Measurements from ENCODE around the gene UQCC5. TPM values are rescaled to one million over a fixed set of nuclear protein-coding genes. Genes with fewer than 3 reads are reported as not detected.

UQCC5 gene
- total RNA-seq, 4 donors from 2014 or later: 1.3 to 60.6 (median 7.0) TPM

DNA sequence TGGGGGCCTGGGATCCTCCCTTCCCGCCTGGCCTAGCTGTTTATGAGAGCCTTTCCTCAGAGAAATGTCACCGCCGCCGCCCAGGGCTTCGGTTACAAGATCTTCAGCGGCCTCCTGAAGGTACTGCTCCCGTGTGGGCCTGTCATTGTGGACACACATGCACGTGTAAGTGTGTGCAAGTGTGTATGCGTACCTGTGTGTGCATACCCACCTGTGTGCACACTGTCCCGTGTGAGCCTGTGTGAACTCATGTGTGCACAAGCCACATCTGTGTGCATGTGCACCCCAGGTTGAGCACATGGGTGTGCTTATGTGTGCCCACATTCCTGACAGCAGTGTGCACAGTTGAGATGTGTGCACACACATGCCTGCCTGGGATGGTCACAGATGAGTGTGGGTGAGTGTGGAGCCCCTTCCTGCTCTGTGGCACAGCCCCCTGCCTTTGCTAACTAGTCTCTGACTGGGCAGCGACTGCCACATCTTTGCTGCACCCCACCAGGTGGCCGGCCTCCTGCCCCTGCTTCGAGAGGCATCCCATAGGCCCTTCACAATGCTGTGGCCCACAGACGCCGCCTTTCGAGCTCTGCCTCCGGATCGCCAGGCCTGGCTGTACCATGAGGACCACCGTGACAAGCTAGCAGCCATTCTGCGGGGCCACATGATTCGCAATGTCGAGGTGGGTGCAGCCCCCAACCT, 16.8 kb upstream of the UQCC5 start:
- TF ChIP-seq POLR2A (IDR thresholded peaks at IDR 0.05; ENCODE audit: low read depth) (no peak), EP300 (IDR thresholded peaks at IDR 0.05) (no peak), POLR2AphosphoS5 (IDR thresholded peaks at IDR 0.05) (no peak)
- TF ChIP-seq, protein P1, sequence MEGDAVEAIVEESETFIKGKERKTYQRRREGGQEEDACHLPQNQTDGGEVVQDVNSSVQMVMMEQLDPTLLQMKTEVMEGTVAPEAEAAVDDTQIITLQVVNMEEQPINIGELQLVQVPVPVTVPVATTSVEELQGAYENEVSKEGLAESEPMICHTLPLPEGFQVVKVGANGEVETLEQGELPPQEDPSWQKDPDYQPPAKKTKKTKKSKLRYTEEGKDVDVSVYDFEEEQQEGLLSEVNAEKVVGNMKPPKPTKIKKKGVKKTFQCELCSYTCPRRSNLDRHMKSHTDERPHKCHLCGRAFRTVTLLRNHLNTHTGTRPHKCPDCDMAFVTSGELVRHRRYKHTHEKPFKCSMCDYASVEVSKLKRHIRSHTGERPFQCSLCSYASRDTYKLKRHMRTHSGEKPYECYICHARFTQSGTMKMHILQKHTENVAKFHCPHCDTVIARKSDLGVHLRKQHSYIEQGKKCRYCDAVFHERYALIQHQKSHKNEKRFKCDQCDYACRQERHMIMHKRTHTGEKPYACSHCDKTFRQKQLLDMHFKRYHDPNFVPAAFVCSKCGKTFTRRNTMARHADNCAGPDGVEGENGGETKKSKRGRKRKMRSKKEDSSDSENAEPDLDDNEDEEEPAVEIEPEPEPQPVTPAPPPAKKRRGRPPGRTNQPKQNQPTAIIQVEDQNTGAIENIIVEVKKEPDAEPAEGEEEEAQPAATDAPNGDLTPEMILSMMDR (IDR thresholded peaks at IDR 0.05): no peak
- Histone ChIP-seq H3K27me3 (no peaks in the 10 kb centered on the region), H3K27ac (replicated peaks in 1 of 4) (no peak overlapping the region), H3K36me3 (peaks cover 0 to 79% (median 51%) of the 10 kb centered on the region in 4 donors), H3K9me3 (no peaks in the 10 kb centered on the region), H3K4me1 (peaks cover 3 to 17% (median 14%) of the 10 kb centered on the region in 4 donors), H3K4me3 (no peak overlapping the region)
- no peak for DNase-seq (ENCODE audit: extremely low spot score)
- 93% methylated on average over 12 of the region's 22 CpGs for WGBS
- intact Hi-C loops (cut with DNase I): no loop called here

DNA sequence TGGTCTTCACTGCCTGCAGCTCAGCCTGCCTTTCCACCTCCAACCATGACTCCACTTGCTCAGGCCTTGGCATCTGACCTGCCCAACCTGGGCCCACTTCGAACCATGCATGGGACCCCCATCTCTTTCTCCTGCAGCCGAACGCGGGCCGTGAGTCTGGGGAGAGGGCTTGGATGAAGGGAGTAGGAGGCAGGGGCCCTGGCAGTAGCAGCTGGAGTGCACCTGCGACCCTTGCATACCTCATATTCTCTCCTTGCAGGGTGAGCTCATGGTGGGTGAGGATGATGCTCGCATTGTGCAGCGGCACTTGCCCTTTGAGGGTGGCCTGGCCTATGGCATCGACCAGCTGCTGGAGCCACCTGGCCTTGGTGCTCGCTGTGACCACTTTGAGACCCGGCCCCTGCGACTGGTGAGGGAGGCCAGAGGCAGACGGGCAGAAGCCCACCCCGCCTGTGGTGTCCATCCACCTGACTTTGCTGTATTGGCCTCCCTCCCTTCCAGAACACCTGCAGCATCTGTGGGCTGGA, 16.2 kb upstream of the UQCC5 start:
- no peak for TF ChIP-seq POLR2AphosphoS5 (IDR thresholded peaks at IDR 0.05)
- Histone ChIP-seq H3K27ac (replicated peaks in 1 of 4) (no peak overlapping the region), H3K27me3 (no peaks in the 10 kb centered on the region), H3K36me3 (peaks cover 0 to 79% (median 54%) of the 10 kb centered on the region in 4 donors), H3K4me3 (no peak overlapping the region), H3K4me1 (peaks cover 9 to 23% (median 19%) of the 10 kb centered on the region in 4 donors), H3K9me3 (no peaks in the 10 kb centered on the region)
- 93% methylated on average over 6 of the region's 14 CpGs for WGBS
- DNase-seq (ENCODE audit: extremely low spot score): no peak
- intact Hi-C loops (cut with DNase I): no loop called here

DNA sequence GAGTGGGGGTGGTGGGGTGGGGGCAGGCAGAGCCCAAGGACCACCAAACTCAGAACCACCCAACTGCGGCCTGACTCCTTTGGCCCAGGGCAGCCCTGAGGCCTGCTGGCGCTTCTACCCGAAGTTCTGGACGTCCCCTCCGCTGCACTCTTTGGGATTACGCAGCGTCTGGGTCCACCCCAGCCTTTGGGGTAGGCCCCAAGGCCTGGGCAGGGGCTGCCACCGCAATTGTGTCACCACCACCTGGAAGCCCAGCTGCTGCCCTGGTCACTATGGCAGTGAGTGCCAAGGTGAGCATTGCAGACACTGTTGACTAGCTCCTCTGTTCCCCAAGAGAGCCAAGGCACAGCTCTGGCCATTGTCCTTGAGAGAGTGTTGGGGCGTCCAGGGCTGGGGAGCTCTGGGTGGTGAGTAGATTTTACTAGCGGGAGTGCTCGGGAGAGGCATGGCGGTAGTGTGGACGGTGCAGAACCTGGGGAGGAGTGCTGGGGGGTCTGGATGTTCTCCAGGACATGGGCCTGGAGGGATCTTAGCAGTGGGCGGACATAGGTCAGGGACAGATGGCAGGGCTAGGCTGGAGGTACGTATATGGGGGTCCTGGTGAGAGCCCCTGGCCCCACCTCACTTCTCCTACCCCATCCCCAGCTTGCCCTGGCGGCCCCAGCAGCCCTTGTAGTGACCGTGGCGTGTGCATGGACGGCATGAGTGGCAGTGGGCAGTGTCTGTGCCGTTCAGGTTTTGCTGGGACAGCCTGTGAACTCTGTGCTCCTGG, 15.5 kb upstream of the UQCC5 start:
- no peak overlapping the region for H3K4me3 ChIP-seq
- H3K27me3 ChIP-seq: no peaks in the 10 kb centered on the region
- no peak for TF ChIP-seq POLR2AphosphoS5 (IDR thresholded peaks at IDR 0.05)
- TF ChIP-seq, protein P1 (IDR thresholded peaks at IDR 0.05): no peak
- no peak for TF ChIP-seq EP300 (IDR thresholded peaks at IDR 0.05)
- TF ChIP-seq POLR2A (IDR thresholded peaks at IDR 0.05; ENCODE audit: low read depth): no peak
- no peak for DNase-seq (ENCODE audit: extremely low spot score)
- 94% methylated on average over 20 of the region's 20 CpGs for WGBS
- intact Hi-C loops (cut with DNase I): no loop called here
- peaks cover 16 to 30% (median 25%) of the 10 kb centered on the region in 4 donors for H3K4me1 ChIP-seq
- H3K36me3 ChIP-seq: peaks cover 0 to 76% (median 54%) of the 10 kb centered on the region in 4 donors
- H3K9me3 ChIP-seq: no peaks in the 10 kb centered on the region
- H3K27ac ChIP-seq (replicated peaks in 1 of 4): no peak overlapping the region

DNA sequence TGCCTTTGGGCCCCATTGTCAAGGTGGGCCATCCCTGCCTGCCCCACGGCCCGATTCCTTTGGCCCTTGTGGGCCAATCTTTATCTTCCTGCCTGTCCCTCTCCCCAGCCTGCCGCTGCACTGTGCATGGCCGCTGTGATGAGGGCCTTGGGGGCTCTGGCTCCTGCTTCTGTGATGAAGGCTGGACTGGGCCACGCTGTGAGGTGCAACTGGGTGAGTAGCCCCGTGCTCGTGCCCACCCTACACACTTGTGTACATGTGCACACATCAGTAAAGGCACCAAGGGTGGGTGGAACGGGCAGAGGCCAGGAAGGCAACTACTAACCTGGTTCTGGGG, 14.9 kb upstream of the UQCC5 start:
- Histone ChIP-seq H3K27ac (replicated peaks in 1 of 4) (no peak overlapping the region), H3K9me3 (no peaks in the 10 kb centered on the region), H3K4me3 (no peak overlapping the region), H3K36me3 (peaks cover 0 to 75% (median 55%) of the 10 kb centered on the region in 4 donors), H3K27me3 (no peaks in the 10 kb centered on the region), H3K4me1 (peaks cover 21 to 35% (median 28%) of the 10 kb centered on the region in 4 donors)
- TF ChIP-seq, protein P1 (IDR thresholded peaks at IDR 0.05): no peak
- no peak for TF ChIP-seq POLR2AphosphoS5 (IDR thresholded peaks at IDR 0.05)
- no peak for TF ChIP-seq POLR2A (IDR thresholded peaks at IDR 0.05; ENCODE audit: low read depth)
- TF ChIP-seq EP300 (IDR thresholded peaks at IDR 0.05): no peak
- intact Hi-C loops (cut with DNase I): no loop called here
- WGBS: 90% methylated on average over 2 of the region's 8 CpGs
- no peak for DNase-seq (ENCODE audit: extremely low spot score)

All from esophagus muscularis mucosa (tissue), 4 donors.